H1 (cell line): ENCODE measurements around the gene AGXT2. TPM values are rescaled to one million over a fixed set of nuclear protein-coding genes. Genes with fewer than 3 reads are reported as not detected.
A peak's percentile ranks its signal among the peaks of the same experiment; 100 is the strongest.

Source experiments
- CTCF ChIA-PET: fragments of 300-600 bp; sonication (Branson Sonifier 250); formaldehyde crosslinking; loops from one replicate; lab custom pipeline; 2021; ENCODE audit not compliant: partially characterized antibody; lab: Charles Lee
- POLR2A ChIA-PET: fragments of 300-600 bp; sonication (Branson Sonifier 250); formaldehyde crosslinking; loops from one replicate; lab custom pipeline; 2021; ENCODE audit warnings: inconsistent platforms; ENCODE audit not compliant: partially characterized antibody; lab: Charles Lee
- DNase-seq, 2 experiments: peaks; one replicate each; pipeline versions ENCODE4 v3.0.0 to v3.0.0-alpha.2; 2010 to 2022; ENCODE audit warnings: low spot score in 2 of 2, low read depth in 1 of 2, mixed read lengths in 1 of 2
- FAIRE-seq: peaks from 2 replicates; lab custom pipeline; 2011; peaks lifted over from hg19 to GRCh38; lab: Jason Lieb, UNC
- H2AFZ ChIP-seq: 2 replicates; pipeline ENCODE4 v1.8.1; 2012; ENCODE audit warnings: low read length, inconsistent platforms
- H2AK5ac ChIP-seq: 2 replicates; pipeline ENCODE4 v1.6.1; 2013; ENCODE audit warnings: low read depth, low read length
- H2BK120ac ChIP-seq: replicated peaks from 2 replicates; pipeline ENCODE3; 2013; ENCODE audit warnings: low read depth, low read length, inconsistent platforms
- H2BK12ac ChIP-seq: 2 replicates; pipeline ENCODE4 v1.6.1; 2013; ENCODE audit warnings: low read depth, low read length
- H2BK15ac ChIP-seq: 2 replicates; pipeline ENCODE4 v1.6.1; 2013; ENCODE audit warnings: low read length
- H2BK20ac ChIP-seq: 2 replicates; pipeline ENCODE4 v1.6.1; 2013; ENCODE audit warnings: low read length
- H2BK5ac ChIP-seq: 2 replicates; pipeline ENCODE4 v1.6.1; 2013; ENCODE audit warnings: low read depth, low read length
- H3K14ac ChIP-seq: 2 replicates; pipeline ENCODE4 v1.6.1; 2013; ENCODE audit warnings: inconsistent platforms; ENCODE audit not compliant: insufficient read length
- H3K18ac ChIP-seq: 2 replicates; pipeline ENCODE4 v1.6.1; 2013; ENCODE audit warnings: low read length; ENCODE audit errors: extremely low read depth
- H3K23ac ChIP-seq: 2 replicates; pipeline ENCODE4 v1.6.1; 2013; ENCODE audit warnings: inconsistent platforms; ENCODE audit not compliant: insufficient read length
- H3K23me2 ChIP-seq: 2 replicates; pipeline ENCODE4 v1.6.1; 2013; ENCODE audit warnings: low read depth, low read length
- H3K27ac ChIP-seq: 2 replicates; pipeline ENCODE4 v1.6.1; 2011; ENCODE audit warnings: low read depth, low read length, inconsistent platforms
- H3K27me3 ChIP-seq, 4 experiments: replicated peaks in 1 of 4; 1 replicate in 1 of 4; 2 replicates in 3 of 4; pipeline versions ENCODE4 v1.6.1 to v1.8.1; 2011 to 2013; ENCODE audit warnings: low read length in 3 of 4, mild to moderate bottlenecking in 3 of 4, inconsistent platforms in 2 of 4, mixed read lengths in 2 of 4, moderate library complexity in 1 of 4; ENCODE audit not compliant: control insufficient read depth in 3 of 4, insufficient read depth in 3 of 4; ENCODE audit errors: extremely low read depth in 1 of 4
- H3K36me3 ChIP-seq, 4 experiments: 2 replicates each; pipeline versions ENCODE4 v1.6.1 to v1.8.1; 2011 to 2013; ENCODE audit warnings: mild to moderate bottlenecking in 4 of 4, low read length in 3 of 4, moderate library complexity in 2 of 4, control low read depth in 1 of 4, inconsistent platforms in 1 of 4; ENCODE audit not compliant: insufficient read depth in 4 of 4, control insufficient read depth in 2 of 4
- H3K4ac ChIP-seq: replicated peaks from 2 replicates; pipeline ENCODE3; 2013; ENCODE audit warnings: low read length, low read depth, mixed read lengths, inconsistent platforms; ENCODE audit not compliant: insufficient read length
- H3K4me1 ChIP-seq, 4 experiments: replicated peaks in 1 of 4; 1 replicate in 1 of 4; 2 replicates in 3 of 4; pipeline versions ENCODE4 v1.6.1 to v1.8.1; 2011 to 2013; ENCODE audit warnings: low read length in 3 of 4, inconsistent platforms in 2 of 4, mixed read lengths in 1 of 4; ENCODE audit not compliant: insufficient read depth in 4 of 4, control insufficient read depth in 3 of 4
- H3K4me2 ChIP-seq, 2 experiments: 2 replicates each; pipeline versions ENCODE4 v1.6.1 to v1.8.1; 2011 to 2013; ENCODE audit warnings: low read depth in 2 of 2, low read length in 2 of 2, control low read depth in 1 of 2, inconsistent platforms in 1 of 2, mild to moderate bottlenecking in 1 of 2; ENCODE audit not compliant: insufficient read depth in 1 of 2
- H3K4me3 ChIP-seq, 4 experiments: fragments of 200-600, 300-600 bp in 1 of 4; sonication (generic), shearing (Covaris generic), sonication (Bioruptor Twin) in 1 of 4; 2 replicates each; pipeline versions ENCODE4 v1.5.1 to v1.8.1; 2011 to 2016; ENCODE audit warnings: low read length in 4 of 4, low read depth in 3 of 4, control low read depth in 2 of 4, inconsistent platforms in 2 of 4, mild to moderate bottlenecking in 2 of 4, mixed read lengths in 1 of 4, moderate library complexity in 1 of 4; ENCODE audit not compliant: insufficient read depth in 2 of 4; ENCODE audit errors: extremely low read depth in 1 of 4
- H3K56ac ChIP-seq: replicated peaks from 2 replicates; pipeline ENCODE3; 2013; ENCODE audit warnings: low read depth, mild to moderate bottlenecking, mixed read lengths, low read length, inconsistent platforms; ENCODE audit not compliant: insufficient read length
- H3K79me1 ChIP-seq: 2 replicates; pipeline ENCODE4 v1.6.1; 2013; ENCODE audit warnings: low read depth, low read length, control low read depth
- H3K79me2 ChIP-seq, 2 experiments: 2 replicates each; pipeline versions ENCODE4 v1.6.1 to v1.8.1; 2012 to 2013; ENCODE audit warnings: low read length in 2 of 2, mild to moderate bottlenecking in 2 of 2, inconsistent platforms in 1 of 2; ENCODE audit not compliant: insufficient read depth in 2 of 2, control insufficient read depth in 1 of 2
- H3K9ac ChIP-seq, 4 experiments: replicated peaks in 1 of 4; 1 replicate in 1 of 4; 2 replicates in 3 of 4; pipeline versions ENCODE4 v1.6.1 to v1.8.1; 2011 to 2013; ENCODE audit warnings: low read depth in 3 of 4, low read length in 3 of 4, control low read depth in 2 of 4, mild to moderate bottlenecking in 2 of 4, moderate library complexity in 2 of 4, inconsistent platforms in 1 of 4; ENCODE audit errors: extremely low read depth in 1 of 4
- H3K9me3 ChIP-seq, 2 experiments: 2 replicates each; pipeline versions ENCODE4 v1.6.1 to v1.8.1; 2012 to 2013; ENCODE audit warnings: mild to moderate bottlenecking in 2 of 2, moderate library complexity in 2 of 2, control low read depth in 1 of 2, inconsistent platforms in 1 of 2, low read depth in 1 of 2, low read length in 1 of 2, mixed read lengths in 1 of 2; ENCODE audit not compliant: insufficient read depth in 2 of 2
- H4K20me1 ChIP-seq, 2 experiments: replicated peaks in 1 of 2; 2 replicates each; pipeline versions ENCODE3 to v1.8.1; 2011 to 2013; ENCODE audit warnings: inconsistent platforms in 2 of 2, low read length in 2 of 2, mild to moderate bottlenecking in 1 of 2; ENCODE audit not compliant: insufficient read depth in 2 of 2, control insufficient read depth in 1 of 2
- H4K5ac ChIP-seq: 2 replicates; pipeline ENCODE4 v1.6.1; 2013; ENCODE audit warnings: low read length, low read depth, mixed read lengths, inconsistent platforms; ENCODE audit not compliant: insufficient read length
- H4K8ac ChIP-seq: 2 replicates; pipeline ENCODE4 v1.8.0; 2013; ENCODE audit warnings: mild to moderate bottlenecking, moderate library complexity, low read length, inconsistent platforms; ENCODE audit not compliant: insufficient read depth; ENCODE audit errors: extremely low read depth
- H4K91ac ChIP-seq: replicated peaks from 2 replicates; pipeline ENCODE3; 2013; ENCODE audit warnings: low read length, mixed read lengths, inconsistent platforms; ENCODE audit not compliant: insufficient read length
- ASH2L ChIP-seq: fragments of 200-600, 300-600 bp; sonication (generic); IDR thresholded peaks from one replicate; pipeline ENCODE4 v1.7.1; 2017; ENCODE audit warnings: low read length
- ATF3 ChIP-seq: IDR thresholded peaks from 2 replicates; pipeline ENCODE4 v1.6.1; 2011; ENCODE audit warnings: low read depth, mild to moderate bottlenecking, low read length; ENCODE audit not compliant: insufficient read depth
- KDM1A ChIP-seq: fragments of 200-600, 300-600 bp; sonication (generic); IDR thresholded peaks from 2 replicates; pipeline ENCODE4 v1.7.1; 2016; ENCODE audit warnings: mild to moderate bottlenecking, low read length, borderline replicate concordance
- KDM4A ChIP-seq: IDR thresholded peaks from one replicate; pipeline ENCODE4 v1.7.1; 2012; ENCODE audit warnings: low read depth, mild to moderate bottlenecking, moderate library complexity, low read length, inconsistent platforms; ENCODE audit not compliant: severe bottlenecking
- RAD21 ChIP-seq, 2 experiments: IDR thresholded peaks in 1 of 2; conservative IDR thresholded peaks in 1 of 2; 2 replicates each; pipeline ENCODE4 v1.6.1; 2011; ENCODE audit warnings: low read depth in 2 of 2, low read length in 2 of 2, improper control_type of control experiment in 1 of 2, inconsistent platforms in 1 of 2, mild to moderate bottlenecking in 1 of 2, moderate library complexity in 1 of 2
- SUZ12 ChIP-seq: fragments of 200-600 bp; sonication (generic); IDR thresholded peaks from 2 replicates; pipeline ENCODE4 v1.6.1; 2012; ENCODE audit warnings: mild to moderate bottlenecking, inconsistent platforms, low read length, moderate library complexity, mixed read lengths
- TAF7 ChIP-seq: optimal IDR thresholded peaks from 2 replicates; pipeline ENCODE3; 2011; ENCODE audit warnings: low read depth, mild to moderate bottlenecking, inconsistent platforms, low read length, moderate library complexity, borderline replicate concordance
- WGBS, 2 experiments: shearing (Covaris generic) in 1 of 2; methylation state at CpG; one replicate each; pipeline versions ENCODE4 v1.1.6 to v1.1.7; 2013 to 2015; ENCODE audit warnings: low lambda C conversion rate in 2 of 2, mixed read lengths in 2 of 2, inconsistent platforms in 1 of 2, low coverage in 1 of 2, missing lambda C conversion rate in 1 of 2; ENCODE audit not compliant: insufficient replicate concordance in 2 of 2, insufficient coverage in 1 of 2, insufficient read length in 1 of 2; ENCODE audit errors: extremely low coverage in 1 of 2, missing lambda C conversion rate in 1 of 2; 5-methylcytosine and 5-hydroxymethylcytosine counted together
- polyA plus RNA-seq, 7 experiments: library from polyadenylated mRNA; depleted of rRNA in 3 of 7; stranded (reverse) in 5 of 7; unstranded in 2 of 7; fragments of >200 nt in 5 of 7; fragments of 200-250 nt in 2 of 7; gene quantifications; 1 replicate in 5 of 7; 2 replicates in 1 of 7; 4 replicates in 1 of 7; pipeline versions ENCODE4 v1.2.1 to v1.2.3, GENCODE V29; 2011 to 2013; ENCODE audit warnings: missing spikeins in 2 of 7, mixed read lengths in 2 of 7
- total RNA-seq: library from RNA; stranded (reverse); fragmentation: NEBNext Ultra II Directional; extraction: Animal tissue kit (Norgen Biotek cat#: 25700); gene quantifications from 2 replicates; pipeline ENCODE4 v1.2.1, GENCODE V29; 2021

AGXT2 gene
- total and polyA plus RNA-seq, 2 of the 8 experiments (the other 6 are each of a cell fraction or from before 2014, with no cell fraction given) = not detected

GRCh38 chr5:35036536-35036935, 11.2 kb downstream of the AGXT2 start:
- Histone ChIP-seq H3K27me3 (no peaks in the 10 kb centered on the region), H3K9ac (no peak overlapping the region), H2BK120ac (no peak overlapping the region), H4K8ac (no peak overlapping the region), H3K36me3 (no peaks in the 10 kb centered on the region), H4K5ac (no peak overlapping the region), H3K79me2 (no peaks in the 10 kb centered on the region), H3K23me2 (no peaks in the 10 kb centered on the region), H3K4me2 (no peak overlapping the region), H2AFZ (peak overlapping the region; percentile 51; the same call in 1 of the 2 replicates), H3K18ac (no peak overlapping the region), H2BK12ac (no peak overlapping the region), H3K9me3 (no peaks in the 10 kb centered on the region), H2BK15ac (no peak overlapping the region), H3K56ac (no peak overlapping the region), H3K79me1 (no peaks in the 10 kb centered on the region), H2BK20ac (no peak overlapping the region), H3K14ac (no peak overlapping the region), H4K91ac (no peak overlapping the region), H3K23ac (no peak overlapping the region), H2AK5ac (no peak overlapping the region), H3K4me3 (no peak overlapping the region), H2BK5ac (no peak overlapping the region), H3K4ac (no peak overlapping the region), H3K27ac (no peak overlapping the region), H3K4me1 (peaks cover 0 to 8% (median 0%) of the 10 kb centered on the region in 4 experiments; a peak in 3 of 7 replicates), H4K20me1 (no peaks in the 10 kb centered on the region)
- no peak for DNase-seq
- ChIA-PET CTCF (interaction anchor here (0.8 to 1.8 kb wide), 5 partner anchors 8 to 185 kb away, joined by 3 to 9 read pairs (median 3); no protein-coding TSS in a partner anchor), POLR2A (no interaction called here)
- 86% methylated on average over 4 of the region's 4 CpGs; no CpG with 5 or more reads in 1 of the 2 experiments for WGBS, 2 experiments
- FAIRE-seq = no peak
- TF ChIP-seq ASH2L = no peak
- no peak for TF ChIP-seq KDM1A
- TF ChIP-seq SUZ12 = no peak
- no peak for TF ChIP-seq KDM4A
- no peak for TF ChIP-seq ATF3
- TF ChIP-seq RAD21 (IDR thresholded peaks at IDR 0.05 in 1 of 2, conservative IDR thresholded peaks at IDR 0.05 in 1 of 2; ENCODE audit: low read depth in 2 of 2, low read length in 2 of 2) = no peak
- TF ChIP-seq TAF7 = no peak
